ENCODE results near the gene C9orf78. TPM values are rescaled to one million over a fixed set of nuclear protein-coding genes. Genes with fewer than 3 reads are reported as not detected.

The C9orf78 gene
- total and polyA plus RNA-seq, 2 experiments from 2014 or later: 43.8 to 47.9 TPM

- H3K4me3 ChIP-seq: no peak overlapping the region
- H3K9me3 ChIP-seq (ENCODE audit: low read depth): no peaks in the 10 kb centered on the region
- H3K79me2 ChIP-seq: no peaks in the 10 kb centered on the region
- DNase-seq (ENCODE audit: low spot score): no peak
- H3K4me2 ChIP-seq: no peak overlapping the region
- TF ChIP-seq EZH2 (IDR thresholded peaks at IDR 0.05; ENCODE audit: borderline replicate concordance) (no peak), CTCF (IDR thresholded peaks at IDR 0.05; ENCODE audit: poor library complexity) (no peak), EZH2phosphoT487 (IDR thresholded peaks at IDR 0.05; ENCODE audit: low read depth, severe bottlenecking, unreplicated experiment) (no peak)
- no peak overlapping the region for H3K27ac ChIP-seq
- no peaks in the 10 kb centered on the region for H4K20me1 ChIP-seq (ENCODE audit: insufficient read depth, poor library complexity, severe bottlenecking)
- H2AFZ ChIP-seq: no peak overlapping the region
- no peaks in the 10 kb centered on the region for H3K27me3 ChIP-seq
- H3K9me2 ChIP-seq (replicated peaks; ENCODE audit: insufficient read depth): no peaks in the 10 kb centered on the region
- no peaks in the 10 kb centered on the region for H3K36me3 ChIP-seq (replicated peaks; ENCODE audit: insufficient read depth, low read depth)
- WGBS (ENCODE audit: low lambda C conversion rate, missing lambda C conversion rate): 88% methylated on average over 13 of the region's 14 CpGs
- no peaks in the 10 kb centered on the region for H3K4me1 ChIP-seq (ENCODE audit: insufficient read depth)
Observed at GRCh38 chr9:129865668-129866320, 30.7 kb upstream of the C9orf78 start.

DNA sequence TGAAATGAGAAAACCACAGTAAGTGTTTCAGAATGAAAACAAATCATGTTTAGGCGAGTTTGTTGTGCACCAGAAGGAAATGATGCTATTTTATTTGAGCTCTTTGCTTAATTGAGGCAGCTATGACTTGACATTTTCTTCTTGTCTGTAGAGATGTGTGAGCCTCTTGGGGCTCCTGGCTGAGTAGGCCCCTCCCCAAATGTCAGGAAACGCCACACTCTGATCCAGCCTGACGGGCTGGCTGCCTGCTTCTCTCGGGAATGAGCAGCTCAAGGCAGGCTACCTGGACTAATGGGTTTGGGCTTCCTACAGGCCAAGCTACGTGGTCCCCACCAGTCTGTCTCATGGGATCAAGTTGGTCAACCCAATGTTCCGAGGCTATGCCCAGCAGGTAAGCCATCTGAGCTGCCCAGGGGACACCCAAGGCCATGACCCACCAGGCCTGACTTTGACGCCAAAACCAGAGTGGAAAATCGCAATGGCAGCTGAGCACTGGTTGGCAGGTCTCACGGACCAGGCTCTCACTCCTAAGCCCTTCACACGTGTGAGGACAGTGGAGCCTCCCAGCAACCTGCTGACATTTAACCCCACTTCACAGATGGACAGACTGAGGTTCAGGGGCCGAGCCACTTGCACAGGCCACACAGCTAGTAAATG is 30.0 kb upstream of the C9orf78 start:
- Histone ChIP-seq H2AFZ (no peak overlapping the region), H3K4me3 (no peak overlapping the region), H3K4me2 (no peak overlapping the region), H3K79me2 (no peaks in the 10 kb centered on the region), H3K9me3 (ENCODE audit: low read depth) (no peaks in the 10 kb centered on the region), H3K27me3 (no peaks in the 10 kb centered on the region), H3K4me1 (ENCODE audit: insufficient read depth) (no peaks in the 10 kb centered on the region), H4K20me1 (ENCODE audit: insufficient read depth, poor library complexity, severe bottlenecking) (no peaks in the 10 kb centered on the region), H3K36me3 (replicated peaks; ENCODE audit: insufficient read depth, low read depth) (no peaks in the 10 kb centered on the region), H3K27ac (no peak overlapping the region), H3K9me2 (replicated peaks; ENCODE audit: insufficient read depth) (no peaks in the 10 kb centered on the region)
- DNase-seq (ENCODE audit: low spot score): no peak
- 68% methylated on average over 11 of the region's 11 CpGs for WGBS (ENCODE audit: low lambda C conversion rate, missing lambda C conversion rate)
- TF ChIP-seq EZH2phosphoT487 (IDR thresholded peaks at IDR 0.05; ENCODE audit: low read depth, severe bottlenecking, unreplicated experiment) (no peak), CTCF (IDR thresholded peaks at IDR 0.05; ENCODE audit: poor library complexity) (no peak), EZH2 (IDR thresholded peaks at IDR 0.05; ENCODE audit: borderline replicate concordance) (no peak)

GRCh38 chr9:129863059-129863690 is 28.1 kb upstream of the C9orf78 start:
- no peak for TF ChIP-seq CTCF (IDR thresholded peaks at IDR 0.05; ENCODE audit: poor library complexity)
- no peak for TF ChIP-seq EZH2 (IDR thresholded peaks at IDR 0.05; ENCODE audit: borderline replicate concordance)
- TF ChIP-seq EZH2phosphoT487 (IDR thresholded peaks at IDR 0.05; ENCODE audit: low read depth, severe bottlenecking, unreplicated experiment): no peak
- WGBS (ENCODE audit: low lambda C conversion rate, missing lambda C conversion rate): 72% methylated on average over 14 of the region's 14 CpGs
- Histone ChIP-seq H3K79me2 (no peaks in the 10 kb centered on the region), H3K9me2 (replicated peaks; ENCODE audit: insufficient read depth) (no peaks in the 10 kb centered on the region), H3K9me3 (ENCODE audit: low read depth) (no peaks in the 10 kb centered on the region), H3K4me2 (no peak overlapping the region), H3K4me1 (ENCODE audit: insufficient read depth) (no peaks in the 10 kb centered on the region), H3K27ac (no peak overlapping the region), H3K36me3 (replicated peaks; ENCODE audit: insufficient read depth, low read depth) (no peaks in the 10 kb centered on the region), H3K4me3 (no peak overlapping the region), H4K20me1 (ENCODE audit: insufficient read depth, poor library complexity, severe bottlenecking) (no peaks in the 10 kb centered on the region), H2AFZ (no peak overlapping the region), H3K27me3 (no peaks in the 10 kb centered on the region)
- DNase-seq (ENCODE audit: low spot score): no peak
